Left cardiac atrium (tissue), 4 donors: ENCODE results near the gene GJB1. TPM values are rescaled to one million over a fixed set of nuclear protein-coding genes. Genes with fewer than 3 reads are reported as not detected.
A peak's percentile ranks its signal among the peaks of the same experiment; 100 is the strongest.
"Not testable (repeated sequence)": the region's sequence is repeated elsewhere in the genome, so short reads cannot be mapped to it uniquely, and the experiment has no call there.

Source experiments
- ATAC-seq, 2 donors: fragments of 200-7000 bp; cut with Tn5 transposase; one replicate each; pipeline ENCODE4 v1.9.1; 2020; ENCODE audit warnings: mild to moderate bottlenecking in 2 of 2, moderate library complexity in 2 of 2
- DNase-seq: peaks from one replicate; pipeline ENCODE4 v3.0.0-alpha.2; 2020
- intact Hi-C, 2 donors: fragments of 100-400 bp; cut with DNase I; formaldehyde crosslinking; loops; one replicate each; pipeline versions ENCODE4 v1.14.1 to v1.15.1; 2022 to 2023
- total RNA-seq, 2 donors: library from RNA; stranded (reverse); fragmentation: NEBNext Ultra II Directional; extraction: Animal tissue kit (Norgen Biotek cat#: 25700); gene quantifications; one replicate each; pipeline ENCODE4 v1.2.1, GENCODE V29; 2021
- donor health status: DM: no; HTN: yes; CAD: no.
- donor health status: DM: no; HTN: yes; CAD: no; lungs with severe emphysema.
- donor health status: DM: yes; HTN: yes; CAD: no.
- donor health status: Dilated cardiomyopathy.

The GJB1 gene
- total RNA-seq, 2 donors from 2014 or later, result not detected

DNA sequence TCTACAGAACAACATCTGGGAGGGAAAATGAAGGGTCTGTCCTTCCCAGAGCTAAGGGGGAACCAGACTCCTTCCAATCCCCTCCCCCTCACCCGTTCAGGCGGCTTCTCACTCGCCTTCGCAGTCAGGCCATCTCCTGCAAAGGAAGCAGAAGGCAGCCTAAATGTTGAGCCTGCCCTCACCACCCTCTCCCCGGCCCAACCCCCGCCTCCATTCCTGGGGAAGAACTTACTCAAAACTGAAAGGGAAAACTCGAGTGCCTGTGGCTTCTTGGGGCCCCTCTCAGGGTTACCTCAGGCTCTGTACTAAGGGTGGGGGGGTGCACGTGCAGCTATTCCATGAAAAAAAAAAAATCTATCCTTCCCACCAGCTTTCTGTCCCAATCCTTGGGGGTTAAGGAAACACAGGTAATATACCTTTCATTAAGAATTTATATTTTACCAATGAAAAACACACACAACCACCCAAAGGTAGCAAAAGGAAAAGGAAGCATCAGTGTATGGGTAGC, 28.5 kb downstream of the GJB1 start:
- ATAC-seq (no peak), DNase-seq (no peak)
- intact Hi-C loops, result loop anchor here (10.0 kb wide), 1 partner anchor 113 kb away; the partner anchor contains the start of gene TAF1 (in 2 of the 2)

DNA sequence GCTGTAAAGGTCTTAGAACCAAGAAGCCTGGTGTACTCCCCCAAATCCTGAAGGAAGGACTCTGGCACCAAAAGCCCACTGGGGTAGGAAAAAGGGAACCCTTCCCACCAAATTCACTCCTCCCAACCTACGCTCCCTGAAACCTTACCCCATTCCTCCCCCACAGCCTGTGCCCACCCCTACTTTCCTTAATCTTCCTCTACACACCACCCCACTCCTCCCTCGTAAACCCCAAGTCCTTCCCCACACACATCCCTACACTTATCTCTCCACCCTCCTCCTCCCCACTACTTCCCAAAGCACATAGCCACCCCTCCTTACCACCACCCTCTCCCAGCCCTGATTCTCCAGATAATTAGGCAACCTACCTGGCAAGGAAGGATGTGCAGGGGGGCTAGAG, 29.2 kb downstream of the GJB1 start:
- intact Hi-C loops, result loop anchor here (10.0 kb wide), 1 partner anchor 113 kb away; the partner anchor contains the start of gene TAF1 (in 2 of the 2)
- ATAC-seq (no peak), DNase-seq (no peak)

DNA sequence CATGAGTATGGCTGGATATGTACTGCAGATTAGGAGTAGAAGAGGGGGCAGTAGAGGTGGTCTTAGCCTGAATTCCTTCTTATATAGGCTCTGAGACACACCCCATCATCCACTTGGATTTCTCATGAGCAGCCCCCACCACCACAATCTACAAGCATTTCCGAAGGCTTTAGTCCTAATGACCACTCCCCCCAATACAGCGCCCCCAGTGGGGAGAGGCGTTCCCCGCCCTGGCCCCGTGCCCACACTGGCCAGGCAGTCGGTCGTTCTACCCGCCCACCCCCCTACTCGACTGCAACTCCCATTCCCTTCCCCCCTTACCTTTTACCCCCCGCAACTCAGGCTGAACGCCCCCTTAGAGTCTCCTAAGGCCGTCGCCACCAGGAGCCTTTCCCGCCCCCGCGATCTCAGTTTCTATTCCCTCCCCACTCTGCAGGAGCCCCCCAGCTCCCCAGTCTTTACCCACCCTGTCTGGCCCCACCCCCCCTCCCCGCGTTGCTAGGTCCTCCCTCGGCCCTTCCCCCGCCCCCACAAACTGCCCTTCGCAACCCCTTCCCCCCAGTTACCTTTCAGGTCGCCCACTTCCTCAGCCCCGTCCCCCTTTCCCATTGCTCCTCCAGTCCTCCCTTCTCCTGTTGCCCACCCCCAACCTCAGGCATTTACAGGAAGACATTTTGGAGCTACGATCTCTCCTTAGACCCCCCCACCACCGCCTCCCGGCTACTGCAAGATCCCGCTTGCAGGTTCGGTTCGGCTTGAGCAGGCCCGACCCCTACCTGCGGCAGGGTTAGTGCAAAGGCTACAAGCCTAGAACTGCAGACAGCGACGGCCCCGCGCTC, 30.4 kb downstream of the GJB1 start:
- DNase-seq (no peak), ATAC-seq (no peak)
- intact Hi-C loops, result loop anchor here (10.0 kb wide), 1 partner anchor 111 kb away; the partner anchor contains the start of gene TAF1 (in 2 of the 2)

DNA sequence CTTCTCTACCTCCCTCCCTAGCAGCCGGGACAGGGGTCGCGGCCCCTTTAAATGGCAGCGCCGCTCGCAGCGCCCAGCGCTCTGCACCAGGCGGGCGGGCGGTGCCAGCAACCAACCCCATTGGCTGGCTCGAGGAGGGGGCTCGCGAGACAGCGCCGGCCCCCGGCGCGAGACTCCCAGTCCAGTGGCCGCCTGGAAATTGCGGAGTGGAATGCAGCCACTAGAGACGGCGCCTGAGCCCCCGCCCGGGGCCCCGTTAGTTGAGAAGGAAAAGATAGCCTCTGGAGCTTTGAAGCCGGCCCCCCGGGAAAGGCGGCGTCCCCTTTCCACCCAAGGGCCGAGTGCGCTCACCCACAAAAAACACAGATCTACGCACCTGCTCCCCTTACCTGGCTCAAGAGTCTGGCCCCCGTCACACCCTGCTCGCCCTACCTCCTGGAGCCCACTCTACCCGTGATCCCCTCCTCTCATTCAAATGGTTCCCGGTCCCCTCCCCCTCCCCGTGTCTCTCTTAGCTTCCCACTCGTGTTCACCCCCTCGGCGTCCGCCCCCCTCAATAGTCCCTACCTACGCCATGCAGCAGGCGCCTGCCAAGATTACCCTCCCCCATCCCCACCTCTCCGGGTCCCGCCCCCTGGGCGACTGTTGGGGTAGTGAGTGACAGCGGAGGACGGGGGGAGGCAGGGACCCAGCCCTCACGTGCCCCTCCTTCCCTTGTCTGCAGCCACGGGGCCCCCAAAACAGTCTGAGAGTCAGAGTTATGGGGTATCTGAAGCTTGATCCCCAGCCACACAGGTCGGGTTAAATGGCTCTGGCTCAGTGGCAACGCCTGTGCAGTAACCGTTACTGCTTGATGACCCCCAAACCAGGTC, 31.3 kb downstream of the GJB1 start, which contains the start of gene ZMYM3:
Gene ZMYM3, minus strand, starts transcription at position 49 of the 872 bp plus-strand sequence. CDS start 885 bp downstream, outside the sequence.
- DNase-seq (peak; percentile 88), ATAC-seq (peak; percentile 95 to 97)
- intact Hi-C loops, result loop anchor here (10.0 kb wide), 1 partner anchor 110 kb away; the partner anchor contains the start of gene TAF1 (in 2 of the 2)

DNA sequence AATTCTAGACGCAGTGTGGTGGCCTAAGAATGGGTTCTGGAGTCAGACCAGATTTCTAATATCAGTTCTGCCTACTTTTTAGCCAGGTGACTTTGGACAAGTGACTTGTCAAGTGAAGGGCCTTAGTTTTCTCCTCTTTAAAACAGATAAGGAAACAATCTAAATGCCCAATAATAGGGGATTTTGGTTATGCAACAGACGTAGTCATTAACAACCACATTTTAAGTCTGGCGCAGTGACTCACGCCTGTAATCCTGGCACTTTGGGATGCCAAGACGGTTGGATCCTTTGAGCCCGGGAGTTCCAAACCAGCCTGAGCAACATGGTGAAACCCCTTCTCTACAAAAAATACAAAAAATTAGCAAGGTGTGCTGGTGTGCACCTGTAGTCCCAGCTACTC, 33.0 kb downstream of the GJB1 start:
- intact Hi-C loops, result loop anchor here (10.0 kb wide), 1 partner anchor 109 kb away; the partner anchor contains the start of gene TAF1 (in 2 of the 2)
- DNase-seq, result no peak
- no peak for ATAC-seq

DNA sequence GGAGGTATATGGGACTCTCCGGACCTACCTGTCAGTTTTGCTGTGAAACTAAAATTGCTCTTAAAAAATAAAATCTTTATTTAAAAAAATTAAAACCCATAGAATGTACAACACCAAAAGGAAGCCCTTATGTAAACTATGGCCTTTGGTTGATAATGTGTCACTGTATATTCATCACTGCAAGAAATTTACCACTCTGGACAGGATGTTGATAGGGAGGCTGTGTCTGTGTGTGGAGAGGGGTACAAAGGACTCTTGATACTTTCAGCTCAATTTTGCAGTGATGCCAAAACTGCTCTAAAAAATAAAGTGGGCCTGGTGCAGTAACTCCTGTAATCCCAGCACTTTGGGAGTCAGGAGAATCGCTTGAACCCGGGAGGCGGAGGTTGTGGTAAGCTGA, 33.8 kb downstream of the GJB1 start:
- DNase-seq (no peak), ATAC-seq (no peak)
- intact Hi-C loops, result loop anchor here (10.0 kb wide), 1 partner anchor 108 kb away; the partner anchor contains the start of gene TAF1 (in 2 of the 2)

- ATAC-seq, intact Hi-C loops, DNase-seq: not testable (repeated sequence)
Observed at GRCh38 chrX:71268624-71269023, 45.6 kb downstream of the GJB1 start.

- no peak for ATAC-seq
- intact Hi-C loops, result no loop called here
- no peak for DNase-seq
Observed at GRCh38 chrX:71269801-71270395, 46.9 kb downstream of the GJB1 start.

- ATAC-seq, intact Hi-C loops, DNase-seq: not testable (repeated sequence)
Observed at GRCh38 chrX:71272313-71272712, 49.3 kb downstream of the GJB1 start.

Other genes starting within 250 kb of the GJB1 start
- 10 to 100 TPM; 48.9 to 57.3 TPM for gene SNX12, start 154.9 kb upstream of the GJB1 start, total RNA-seq
- 10 to 100 TPM; 28.5 to 30.9 TPM for gene FOXO4, start 127.4 kb upstream of the GJB1 start, total RNA-seq
- gene CXorf65, start 116.5 kb upstream of the GJB1 start, total RNA-seq, result not detected
- 1 to 10 TPM; 1.8 to 2.6 TPM for gene IL2RG, start 111.6 kb upstream of the GJB1 start, total RNA-seq
- 10 to 100 TPM; 21.1 to 23.8 TPM for gene MED12, start 104.6 kb upstream of the GJB1 start, total RNA-seq
- gene NLGN3, start 78.4 kb upstream of the GJB1 start, total RNA-seq, result under 1 TPM; 0.52 to 0.97 TPM
- gene ZMYM3, start 30.9 kb downstream of the GJB1 start, total RNA-seq, result 10 to 100 TPM; 11.9 to 13.6 TPM
- 100 to 1,000 TPM in 1 of 2 donors, 10 to 100 TPM in 1; 99.7 to 130 TPM for gene NONO, start 60.4 kb downstream of the GJB1 start, total RNA-seq
- gene ITGB1BP2, start 78.5 kb downstream of the GJB1 start, total RNA-seq, result 100 to 1,000 TPM in 1 of 2 donors, 10 to 100 TPM in 1; 90.5 to 115 TPM
- gene TAF1, start 143.1 kb downstream of the GJB1 start, total RNA-seq, result 10 to 100 TPM; 17.8 to 23.0 TPM